Measurements from ENCODE around the gene WDR47.
"Not testable (repeated sequence)": the region's sequence is repeated elsewhere in the genome, so short reads cannot be mapped to it uniquely, and the experiment has no call there.

WDR47 gene

GRCh38 chr1:108962681-108963051 lies 79.2 kb downstream of the WDR47 start:
- peak; percentile 28 for DNase-seq (ENCODE audit: low spot score)

- DNase-seq (ENCODE audit: low spot score), result peak; percentile 57
These were observed 80.0 kb downstream of the WDR47 start for GRCh38 chr1:108961752-108962486.

GRCh38 chr1:108961198-108961597 lies 80.7 kb downstream of the WDR47 start:
- no peak for DNase-seq (ENCODE audit: low spot score)

GRCh38 chr1:108960719-108961118 lies 81.2 kb downstream of the WDR47 start:
- no peak for DNase-seq (ENCODE audit: low spot score)

- DNase-seq (ENCODE audit: low spot score), result no peak
These were observed 84.0 kb downstream of the WDR47 start for GRCh38 chr1:108957888-108958287.

GRCh38 chr1:108955881-108956280 lies 86.0 kb downstream of the WDR47 start:
- no peak for DNase-seq (ENCODE audit: low spot score)

GRCh38 chr1:108955111-108955510 lies 86.8 kb downstream of the WDR47 start:
- no peak for DNase-seq (ENCODE audit: low spot score)

- no peak for DNase-seq (ENCODE audit: low spot score)
These were observed 88.5 kb downstream of the WDR47 start for GRCh38 chr1:108953452-108953851.

GRCh38 chr1:108951242-108951641 lies 90.7 kb downstream of the WDR47 start:
- no peak for DNase-seq (ENCODE audit: low spot score)

GRCh38 chr1:108949044-108949443 lies 92.9 kb downstream of the WDR47 start:
- DNase-seq (ENCODE audit: low spot score), result no peak

GRCh38 chr1:108947871-108948525 lies 93.9 kb downstream of the WDR47 start:
- no peak for DNase-seq (ENCODE audit: low spot score)

- no peak for DNase-seq (ENCODE audit: low spot score)
These were observed 105.7 kb downstream of the WDR47 start for GRCh38 chr1:108936170-108936569.

- DNase-seq (ENCODE audit: low spot score), result no peak
These were observed 108.0 kb downstream of the WDR47 start for GRCh38 chr1:108933944-108934343.

GRCh38 chr1:108927565-108927964 lies 114.3 kb downstream of the WDR47 start:
- not testable (repeated sequence) for DNase-seq (ENCODE audit: low spot score)

- no peak for DNase-seq (ENCODE audit: low spot score)
These were observed 116.0 kb downstream of the WDR47 start for GRCh38 chr1:108925920-108926319.

Measured in RKO (cell line).